ENCODE results near the gene CTIF.

The CTIF gene

GRCh38 chr18:48663931-48664847 is 125.4 kb downstream of the CTIF start:
- peak in 1 of 2 donors; percentile 25 for DNase-seq (ENCODE audit: low read depth in 2 of 2, low spot score in 1 of 2)

DNA sequence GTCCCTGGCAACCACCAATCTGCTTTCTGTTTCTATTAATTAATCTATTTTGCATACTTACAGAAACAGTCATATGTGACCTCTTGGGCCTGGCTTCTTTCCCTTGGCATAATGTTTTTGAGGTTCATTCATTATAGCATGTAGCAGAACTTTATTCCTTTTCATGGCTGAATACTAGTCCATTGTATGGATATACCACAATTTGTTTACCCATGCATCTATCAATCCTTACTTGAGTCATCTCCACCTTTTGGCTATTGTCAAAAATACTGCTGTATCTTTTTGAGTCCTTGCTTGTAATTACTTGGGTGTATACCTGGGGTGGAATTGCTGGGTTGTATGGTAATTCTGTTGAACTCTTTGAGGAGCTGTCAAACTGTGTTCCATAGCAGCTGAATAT is 126.8 kb downstream of the CTIF start:
- DNase-seq (ENCODE audit: low read depth in 2 of 2, low spot score in 1 of 2) = no peak

GRCh38 chr18:48666613-48667012 is 127.8 kb downstream of the CTIF start:
- no peak for DNase-seq (ENCODE audit: low read depth in 2 of 2, low spot score in 1 of 2)

DNA sequence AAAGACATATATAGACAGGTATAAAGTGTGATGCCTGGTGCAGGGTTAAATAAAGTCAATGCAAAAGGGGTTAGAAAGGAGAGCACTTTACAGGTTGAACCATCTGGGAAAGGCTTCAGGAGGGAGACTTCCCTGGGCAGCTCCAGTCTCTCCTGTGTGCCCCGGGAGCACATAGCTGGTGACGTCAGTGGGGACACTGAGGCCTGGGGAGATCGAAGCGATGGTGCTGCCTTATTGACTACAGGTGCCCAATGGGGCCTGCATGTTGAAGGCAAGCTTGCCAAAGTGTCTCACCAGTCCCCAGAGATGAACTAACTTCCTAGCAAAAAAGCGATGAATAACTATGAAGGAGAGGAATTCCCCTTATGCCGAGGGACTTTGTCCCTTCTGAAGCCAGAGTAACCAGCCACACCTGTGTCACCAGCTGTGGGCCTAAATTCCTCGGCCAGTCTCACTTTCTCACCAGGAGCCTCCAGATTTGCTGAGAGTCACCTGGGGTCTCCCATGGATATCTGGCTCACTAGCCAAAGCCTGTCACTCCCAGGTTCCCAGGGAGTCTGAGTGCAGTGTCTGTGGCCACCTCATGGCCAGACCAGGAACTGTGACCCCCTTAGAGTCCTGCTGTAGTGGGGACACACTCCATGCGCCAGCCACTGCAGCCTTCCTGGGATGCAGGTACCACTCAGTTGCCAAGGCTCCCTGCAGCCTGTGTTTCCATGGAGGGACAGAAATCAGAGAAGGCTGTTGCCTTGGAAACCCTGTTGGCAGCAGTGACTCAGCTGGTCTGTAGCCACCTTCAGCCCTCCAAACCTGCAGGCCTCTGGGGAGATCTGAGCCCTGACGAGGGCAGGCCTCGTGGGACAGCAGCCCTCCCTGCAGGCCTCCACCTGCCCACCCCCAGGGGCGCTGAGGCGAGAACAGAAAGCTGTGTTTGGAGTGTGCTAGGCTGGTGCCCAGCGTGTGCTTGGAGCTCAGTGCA is 128.7 kb downstream of the CTIF start:
- DNase-seq (ENCODE audit: low read depth in 2 of 2, low spot score in 1 of 2) = no peak

DNA sequence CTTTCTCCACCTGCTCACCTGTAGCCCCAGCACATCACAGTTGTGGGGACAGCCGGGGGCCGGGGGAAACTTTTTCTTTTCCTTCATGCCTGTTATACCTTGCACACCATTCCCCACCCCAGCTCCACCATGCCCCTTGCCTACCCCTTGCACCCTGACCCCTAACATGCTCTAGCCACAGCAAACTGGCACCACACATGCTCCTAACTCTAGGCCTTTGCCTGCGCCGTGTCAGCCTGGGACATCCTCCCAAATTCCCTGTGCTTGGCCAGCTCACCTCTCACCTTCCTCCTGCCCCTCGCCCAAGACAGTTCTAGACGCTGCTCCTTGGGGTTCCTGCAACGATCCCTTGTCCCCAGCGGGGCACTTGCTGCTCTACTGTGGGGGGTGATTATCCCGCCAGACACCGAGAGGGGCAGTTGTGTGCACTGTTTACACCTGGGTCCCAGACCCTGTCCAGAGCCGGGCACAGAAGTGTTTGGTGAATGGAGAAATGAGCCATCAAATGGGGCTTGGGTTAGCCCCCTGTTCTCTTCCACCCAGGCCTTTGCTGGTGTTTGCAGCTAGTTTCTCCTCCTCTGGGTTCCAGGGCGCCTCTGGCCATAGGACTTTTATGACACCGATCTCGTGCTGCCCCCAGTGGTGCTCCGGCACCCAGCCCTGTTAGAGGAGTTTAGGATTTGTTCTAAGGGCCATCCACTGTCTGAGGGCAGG is 129.8 kb downstream of the CTIF start:
- DNase-seq (ENCODE audit: low read depth in 2 of 2, low spot score in 1 of 2) = no peak

DNA sequence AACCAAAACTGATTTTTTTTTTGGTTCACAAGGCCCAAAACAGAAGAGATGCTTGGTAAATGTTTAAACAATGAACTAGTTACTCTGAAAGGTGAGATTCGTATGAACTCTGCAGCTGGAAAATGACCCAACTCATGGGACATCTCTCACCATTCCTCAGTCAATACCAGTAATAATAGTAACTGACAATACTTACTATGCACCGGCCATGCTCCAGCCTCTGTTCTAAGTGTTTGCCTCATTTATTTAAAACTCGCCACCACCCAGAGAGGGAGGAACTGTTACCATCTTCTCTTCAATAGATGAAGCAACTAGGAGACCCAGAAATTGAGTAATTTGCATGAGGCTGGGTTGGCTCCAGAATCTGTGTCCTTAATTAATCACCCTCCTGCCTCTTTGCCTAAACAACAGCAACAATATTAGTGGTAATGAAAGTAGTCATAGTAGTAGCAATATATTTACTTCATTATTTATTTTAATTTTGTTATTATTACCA is 130.4 kb downstream of the CTIF start:
- DNase-seq (ENCODE audit: low read depth in 2 of 2, low spot score in 1 of 2) = no peak

DNA sequence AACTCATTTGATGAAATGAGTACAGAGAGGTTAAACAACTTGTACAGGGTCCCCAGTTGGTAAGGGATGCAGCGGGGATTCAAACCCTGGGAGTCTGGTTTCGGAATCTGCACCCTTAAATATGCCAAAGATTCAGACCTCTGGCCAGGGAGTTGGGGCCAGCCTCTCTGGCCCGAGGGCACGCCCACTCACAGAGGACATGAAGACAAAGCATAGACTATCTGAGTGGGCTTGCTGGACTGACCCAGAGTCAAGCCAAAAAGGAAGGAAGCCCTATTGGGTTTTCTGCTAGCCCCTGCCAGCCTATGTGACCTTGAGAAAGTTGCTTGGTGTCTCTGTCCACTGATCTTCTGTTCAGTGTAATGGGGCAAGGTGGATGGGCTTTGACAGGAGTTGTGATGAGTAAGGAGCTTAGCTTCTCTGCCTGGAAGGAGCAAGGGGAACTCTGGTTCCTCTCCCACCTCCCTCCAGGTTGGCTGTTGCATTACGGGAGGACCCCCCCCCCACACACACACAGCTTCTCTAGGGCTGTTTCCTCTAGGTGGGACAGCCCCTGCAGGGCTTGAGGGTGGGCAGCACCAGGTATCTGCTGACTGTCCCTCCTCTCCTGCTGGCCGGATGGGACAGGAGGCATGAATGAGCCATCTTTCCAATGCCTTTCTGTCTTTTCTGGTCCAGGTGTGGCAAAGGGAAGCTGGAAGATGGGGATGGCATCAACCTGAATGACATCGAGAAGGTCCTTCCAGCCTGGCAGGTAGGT is 131.3 kb downstream of the CTIF start:
- DNase-seq (ENCODE audit: low read depth in 2 of 2, low spot score in 1 of 2) = no peak

GRCh38 chr18:48670751-48671560 is 132.1 kb downstream of the CTIF start:
- DNase-seq (ENCODE audit: low read depth in 2 of 2, low spot score in 1 of 2) = no peak

GRCh38 chr18:48671561-48671945 is 132.7 kb downstream of the CTIF start:
- no peak for DNase-seq (ENCODE audit: low read depth in 2 of 2, low spot score in 1 of 2)

- DNase-seq (ENCODE audit: low read depth in 2 of 2, low spot score in 1 of 2) = no peak
Measured at GRCh38 chr18:48672671-48673340, 134.0 kb downstream of the CTIF start.

GRCh38 chr18:48673456-48673852 is 134.6 kb downstream of the CTIF start:
- DNase-seq (ENCODE audit: low read depth in 2 of 2, low spot score in 1 of 2) = no peak

- DNase-seq (ENCODE audit: low read depth in 2 of 2, low spot score in 1 of 2) = no peak
Measured at GRCh38 chr18:48673853-48674721, 135.3 kb downstream of the CTIF start.

GRCh38 chr18:48674758-48675351 is 136.0 kb downstream of the CTIF start:
- DNase-seq (ENCODE audit: low read depth in 2 of 2, low spot score in 1 of 2) = no peak

GRCh38 chr18:48675352-48675761 is 136.5 kb downstream of the CTIF start:
- peak; percentile 49 to 60 for DNase-seq (ENCODE audit: low read depth in 2 of 2, low spot score in 1 of 2)

GRCh38 chr18:48675912-48676311 is 137.1 kb downstream of the CTIF start:
- DNase-seq (ENCODE audit: low read depth in 2 of 2, low spot score in 1 of 2) = no peak

DNA sequence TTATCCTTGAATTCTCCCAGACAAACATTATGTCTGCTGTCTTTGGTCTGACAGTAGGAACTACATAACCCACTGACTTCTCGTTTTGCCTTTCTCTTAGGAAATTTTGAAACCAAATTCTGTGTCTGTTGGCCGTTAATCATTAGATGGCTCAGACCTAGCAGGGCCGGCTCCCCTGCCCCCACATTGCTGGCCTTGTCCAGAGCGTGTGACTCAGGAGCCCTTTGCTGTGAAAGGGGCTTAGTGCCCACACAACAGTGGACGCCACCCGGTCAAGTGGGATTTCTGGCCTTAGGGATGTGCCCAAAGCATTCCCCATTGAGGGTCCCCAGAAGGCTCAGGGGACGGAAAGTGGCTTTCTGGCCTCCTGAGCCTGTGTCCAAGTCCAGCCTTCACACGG is 137.5 kb downstream of the CTIF start:
- DNase-seq (ENCODE audit: low read depth in 2 of 2, low spot score in 1 of 2) = no peak

DNA sequence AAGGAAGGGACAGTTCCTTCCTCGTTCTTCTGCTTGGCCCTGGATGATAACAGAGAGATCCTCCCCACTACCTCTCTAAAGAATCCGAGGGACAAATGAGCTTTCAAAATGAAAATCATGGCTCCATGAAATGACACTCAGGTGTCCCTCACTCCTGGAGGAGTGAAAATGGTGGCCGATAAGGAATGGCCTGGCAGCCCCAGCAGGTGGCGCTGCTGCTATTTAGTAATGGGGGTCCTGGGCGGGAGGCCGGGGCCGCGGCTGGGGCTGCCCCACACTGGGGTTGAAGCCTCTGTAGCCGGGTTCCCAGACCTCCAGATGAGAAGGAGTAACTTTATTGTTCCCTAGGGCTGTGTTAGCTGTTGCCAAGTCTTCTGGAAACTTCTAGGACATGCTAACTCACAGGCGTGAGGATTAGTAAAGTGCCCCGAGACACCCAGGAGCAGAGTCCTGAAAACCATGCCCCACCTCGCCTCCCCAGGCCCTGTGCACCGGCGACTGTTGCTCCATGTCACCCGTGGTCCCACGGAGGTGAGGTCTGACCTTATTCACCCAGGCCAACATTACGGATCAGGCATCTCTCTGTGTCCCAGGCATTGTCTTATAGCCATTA is 138.0 kb downstream of the CTIF start:
- peak; percentile 20 to 40 for DNase-seq (ENCODE audit: low read depth in 2 of 2, low spot score in 1 of 2)
